Stimulated activated CD4-positive, alpha-beta T cell treated with anti-CD3 and anti-CD28 coated beads, Interleukin-4, amount 100 ng/mL, for 48 hours (primary cell): Measurements from ENCODE around the gene ARHGAP28.

ENCODE experiments used
- DNase-seq, 2 donors: peaks; one replicate each; pipeline ENCODE4 v3.0.0-alpha.2; 2020; ENCODE audit warnings: low read depth in 2 of 2

ARHGAP28 gene

DNA sequence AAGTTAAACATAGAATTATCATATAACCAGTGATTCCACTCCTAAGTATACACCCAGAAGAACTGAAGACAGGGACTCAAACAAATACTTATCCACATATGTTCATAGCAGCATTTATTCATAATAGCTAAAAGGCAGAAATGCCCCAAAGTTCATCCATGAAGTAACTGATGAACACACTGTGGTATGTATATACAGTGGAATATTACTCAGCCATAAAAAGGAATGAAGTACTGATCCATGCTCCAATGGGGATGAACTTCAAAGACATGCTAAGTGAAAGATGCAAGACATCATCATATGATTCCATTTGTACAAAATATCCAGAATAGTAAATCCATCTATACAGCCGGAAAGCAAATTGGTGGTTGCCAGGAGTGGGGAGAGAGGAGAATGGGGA is 230.6 kb downstream of the ARHGAP28 start:
- no peak for DNase-seq

DNA sequence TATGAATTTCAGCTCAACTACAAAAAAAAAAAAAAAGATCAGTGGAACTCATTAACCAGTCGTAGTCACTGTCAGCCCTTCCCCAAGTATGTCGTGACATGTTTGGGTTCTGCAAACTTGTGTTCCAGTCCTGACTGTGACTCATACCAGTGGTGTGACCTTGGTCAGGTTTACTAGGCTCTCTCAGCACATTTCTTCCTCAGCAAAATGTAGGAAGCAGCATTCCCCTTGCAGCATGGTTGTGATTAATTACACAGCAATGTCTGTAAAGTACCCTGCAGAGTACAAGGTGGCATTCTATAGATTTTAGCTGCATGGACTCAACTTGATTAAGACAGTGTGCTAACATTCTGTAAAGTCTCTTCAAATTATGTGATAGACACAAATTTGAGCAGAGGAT is 231.1 kb downstream of the ARHGAP28 start:
- DNase-seq, result no peak

DNA sequence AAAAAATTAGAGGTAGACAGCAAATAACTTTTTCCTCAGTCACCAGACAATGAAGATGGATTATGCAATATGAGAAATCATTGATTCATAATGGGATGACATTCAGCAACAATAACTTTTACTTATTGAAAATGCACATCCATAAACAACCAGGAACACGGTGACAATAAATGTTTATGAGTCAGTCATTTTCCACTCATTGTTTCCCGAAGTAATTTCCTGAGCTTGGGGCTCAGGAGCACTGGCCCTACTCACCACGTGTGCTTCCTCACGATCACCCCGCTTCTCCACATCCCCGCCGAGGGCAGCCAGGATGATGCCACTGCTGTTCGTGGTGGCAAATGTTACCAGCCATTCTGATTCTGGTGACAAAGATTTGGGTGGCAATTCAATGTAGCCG is 231.8 kb downstream of the ARHGAP28 start:
- DNase-seq, result no peak

DNA sequence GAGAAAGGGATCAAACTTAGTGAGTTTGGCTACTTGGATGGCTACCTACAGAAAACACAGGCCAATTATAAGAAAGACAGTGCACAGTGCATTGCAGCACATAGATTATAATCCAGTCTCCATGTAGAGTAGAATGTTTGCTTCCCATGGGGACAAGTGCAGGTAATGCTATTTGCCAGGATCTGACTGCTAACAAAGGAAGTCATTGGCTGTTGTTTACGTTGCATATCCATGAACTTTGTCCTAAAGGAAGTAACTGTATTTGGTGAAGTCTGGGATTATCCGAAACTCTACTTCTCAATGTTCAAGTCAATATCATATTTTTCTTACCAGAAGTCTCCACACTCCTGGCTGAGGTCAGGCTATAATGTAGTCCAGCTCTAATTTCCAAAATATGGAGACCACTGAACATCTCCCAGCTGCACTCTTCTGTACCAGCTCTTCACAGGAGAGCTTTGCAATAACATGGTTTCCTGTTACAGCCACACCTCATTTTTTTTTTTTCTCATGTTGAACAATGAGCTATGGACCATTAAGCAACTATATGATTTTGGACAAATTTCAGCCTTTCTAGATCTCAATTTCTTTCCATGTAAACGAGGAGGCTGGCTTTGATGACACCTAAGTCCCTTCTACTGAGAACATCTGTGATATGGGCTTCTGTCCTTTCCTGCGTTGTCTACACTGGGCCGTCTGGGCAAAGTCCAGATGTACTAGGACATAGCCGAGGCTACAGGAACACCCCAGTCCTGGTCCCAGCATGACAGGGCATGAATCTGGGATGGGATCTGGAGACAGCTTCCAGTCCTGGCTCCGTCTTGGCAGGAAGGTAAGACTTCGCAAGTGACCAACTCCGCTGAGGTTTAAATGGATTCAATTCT is 233.3 kb downstream of the ARHGAP28 start:
- no peak for DNase-seq

DNA sequence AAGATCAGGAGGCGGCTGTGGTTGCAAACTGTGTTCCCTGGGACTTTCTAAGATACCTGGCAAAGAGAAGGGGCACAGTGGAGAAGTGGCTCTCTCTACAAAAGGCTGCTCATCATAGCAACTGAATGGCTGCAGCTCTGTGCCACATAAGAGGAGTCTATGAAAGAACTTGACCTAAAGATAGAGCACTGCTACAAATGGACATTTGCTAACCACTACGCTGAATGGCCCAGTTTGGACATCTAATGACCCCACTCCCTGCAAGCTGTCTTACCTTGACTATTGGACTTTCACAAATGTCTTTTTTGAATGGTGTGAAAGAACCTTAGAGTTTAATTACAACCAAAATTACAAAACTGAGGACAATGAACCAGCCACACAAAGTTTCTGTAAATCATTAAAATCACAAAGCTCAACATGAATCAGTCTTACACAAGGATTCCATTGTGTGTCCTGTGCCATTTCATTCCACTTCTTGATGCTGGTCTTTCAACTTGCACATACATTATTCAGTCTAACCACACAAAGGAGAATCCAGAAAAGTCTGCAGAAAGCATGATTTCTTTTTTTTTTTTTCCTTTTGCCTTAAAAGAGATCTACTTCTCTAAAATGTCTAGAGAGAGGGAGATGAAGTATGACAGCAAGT is 234.1 kb downstream of the ARHGAP28 start:
- no peak for DNase-seq
